Measurements from ENCODE around the gene TAS1R3.

DNA sequence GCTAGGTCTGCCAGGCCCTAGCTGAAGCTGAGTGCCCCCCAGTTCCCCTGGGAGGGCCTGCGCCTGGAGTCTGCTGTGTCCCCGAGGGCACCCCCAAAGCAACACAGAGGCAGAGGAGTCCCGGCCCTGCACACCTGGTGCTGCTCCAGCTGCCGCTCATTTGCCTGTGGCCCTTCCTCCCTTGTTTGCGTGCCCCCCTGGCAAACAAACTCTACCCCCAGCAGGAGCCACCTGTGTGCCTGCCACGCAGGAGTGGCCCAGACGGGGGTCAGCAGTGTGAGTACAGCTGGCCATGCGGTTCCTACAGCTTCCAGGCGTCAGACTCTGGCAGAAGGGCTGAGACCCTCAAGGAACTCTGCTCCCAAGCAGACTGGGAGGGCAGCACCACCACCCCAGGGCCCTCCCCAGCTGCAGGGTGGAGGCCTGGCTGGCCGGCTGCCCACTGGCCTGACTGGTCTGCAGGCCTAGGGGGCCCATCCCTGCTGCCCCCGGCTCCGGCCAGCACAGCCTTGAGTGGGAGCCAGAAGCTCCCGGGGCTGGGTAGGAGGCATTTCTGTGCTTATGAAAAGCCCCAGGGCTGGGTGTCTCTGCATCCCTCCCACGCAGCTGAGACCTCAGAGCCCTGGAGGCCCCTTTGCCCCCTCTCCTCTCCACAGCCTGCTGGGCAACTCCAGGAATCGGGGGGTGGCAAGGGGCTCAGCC lies 563 bp upstream of the TAS1R3 start:
- TF ChIP-seq CTCF (IDR thresholded peaks at IDR 0.05; ENCODE audit: low read depth, low read length, poor library complexity, severe bottlenecking) (no peak), EZH2phosphoT487 (IDR thresholded peaks at IDR 0.05; ENCODE audit: borderline replicate concordance, low read length) (no peak)

All from DOHH2 (cell line).